SU-DHL-6 (cell line): ENCODE data around the gene PRR14L.
"Not testable (repeated sequence)": the region's sequence is repeated elsewhere in the genome, so short reads cannot be mapped to it uniquely, and the experiment has no call there.

ENCODE experiments used
- EZH2phosphoT487 ChIP-seq: fragments of 200-600 bp; sonication (generic), shearing (Covaris generic); conservative IDR thresholded peaks from 2 replicates; pipeline ENCODE4 v1.6.1; 2018; ENCODE audit warnings: mild to moderate bottlenecking, antibody characterized with exemption, low read length, moderate library complexity, mixed read lengths
- TF ChIP-seq, protein P1 (sequence below): fragments of 200-600 bp; sonication (generic); IDR thresholded peaks from one replicate; pipeline ENCODE4 v1.5.1; 2017; ENCODE audit warnings: antibody characterized with exemption, mild to moderate bottlenecking, low read length, moderate library complexity; ENCODE audit not compliant: insufficient read depth, poor library complexity, severe bottlenecking

DNA sequence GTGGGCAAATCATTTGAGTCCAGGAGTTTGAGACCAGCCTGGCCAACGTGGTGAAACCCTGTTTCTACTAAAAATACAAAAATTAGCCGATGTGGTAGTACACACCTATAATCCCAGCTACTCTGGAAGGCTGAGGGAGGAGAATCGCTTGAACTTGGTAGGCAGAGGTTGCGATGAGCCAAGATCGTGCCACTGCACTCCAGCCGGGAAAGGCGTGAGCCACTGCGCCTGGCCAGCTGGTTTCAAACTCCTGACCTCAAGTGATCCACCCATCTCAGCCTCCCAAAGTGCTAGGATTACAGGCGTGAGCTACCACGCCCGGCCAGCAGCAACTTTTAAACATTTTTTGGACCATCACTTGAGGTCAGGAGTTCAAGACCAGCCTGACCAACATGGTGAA is 55.9 kb downstream of the PRR14L start:
- TF ChIP-seq, protein P1, sequence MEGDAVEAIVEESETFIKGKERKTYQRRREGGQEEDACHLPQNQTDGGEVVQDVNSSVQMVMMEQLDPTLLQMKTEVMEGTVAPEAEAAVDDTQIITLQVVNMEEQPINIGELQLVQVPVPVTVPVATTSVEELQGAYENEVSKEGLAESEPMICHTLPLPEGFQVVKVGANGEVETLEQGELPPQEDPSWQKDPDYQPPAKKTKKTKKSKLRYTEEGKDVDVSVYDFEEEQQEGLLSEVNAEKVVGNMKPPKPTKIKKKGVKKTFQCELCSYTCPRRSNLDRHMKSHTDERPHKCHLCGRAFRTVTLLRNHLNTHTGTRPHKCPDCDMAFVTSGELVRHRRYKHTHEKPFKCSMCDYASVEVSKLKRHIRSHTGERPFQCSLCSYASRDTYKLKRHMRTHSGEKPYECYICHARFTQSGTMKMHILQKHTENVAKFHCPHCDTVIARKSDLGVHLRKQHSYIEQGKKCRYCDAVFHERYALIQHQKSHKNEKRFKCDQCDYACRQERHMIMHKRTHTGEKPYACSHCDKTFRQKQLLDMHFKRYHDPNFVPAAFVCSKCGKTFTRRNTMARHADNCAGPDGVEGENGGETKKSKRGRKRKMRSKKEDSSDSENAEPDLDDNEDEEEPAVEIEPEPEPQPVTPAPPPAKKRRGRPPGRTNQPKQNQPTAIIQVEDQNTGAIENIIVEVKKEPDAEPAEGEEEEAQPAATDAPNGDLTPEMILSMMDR: not testable (repeated sequence)
- not testable (repeated sequence) for TF ChIP-seq EZH2phosphoT487
